ENCODE results near the gene SMG5. TPM values are rescaled to one million over a fixed set of nuclear protein-coding genes. Genes with fewer than 3 reads are reported as not detected.

SMG5 gene
- total RNA-seq, 1 donor from 2014 or later = 57.4 TPM

- H3K27me3 ChIP-seq (ENCODE audit: control insufficient read depth, insufficient read depth, low read length) = no peaks in the 10 kb centered on the region
- DNase-seq (ENCODE audit: low read depth) (peak; percentile 74), FAIRE-seq (no peak)
- H3K4me3 ChIP-seq (ENCODE audit: low read depth, low read length) = peak within 1 kb of the TSS; percentile 67
- TF ChIP-seq CTCF (IDR thresholded peaks at IDR 0.05; ENCODE audit: insufficient read depth, low read length, severe bottlenecking) = no peak
- peaks cover 19% of the 10 kb centered on the region for H3K36me3 ChIP-seq (ENCODE audit: control insufficient read depth, insufficient read depth, low read length)
Measured at GRCh38 chr1:156284112-156284511, 1.5 kb upstream of the SMG5 start, which contains the start of gene TMEM79. TMEM79 (plus strand) TSS chr1:156284325; CDS start chr1:156285227, 902 bp downstream.

GRCh38 chr1:156283521-156283920 lies 896 bp upstream of the SMG5 start:
- Histone ChIP-seq H3K4me3 (ENCODE audit: low read depth, low read length) (peak overlapping the region; percentile 67), H3K36me3 (ENCODE audit: control insufficient read depth, insufficient read depth, low read length) (peaks cover 18% of the 10 kb centered on the region), H3K27me3 (ENCODE audit: control insufficient read depth, insufficient read depth, low read length) (no peaks in the 10 kb centered on the region)
- FAIRE-seq = no peak
- no peak for TF ChIP-seq CTCF (IDR thresholded peaks at IDR 0.05; ENCODE audit: insufficient read depth, low read length, severe bottlenecking)
- DNase-seq (ENCODE audit: low read depth) = no peak

GRCh38 chr1:156281693-156282478 lies 739 bp downstream of the SMG5 start:
- no peak for TF ChIP-seq CTCF (IDR thresholded peaks at IDR 0.05; ENCODE audit: insufficient read depth, low read length, severe bottlenecking)
- no peaks in the 10 kb centered on the region for H3K27me3 ChIP-seq (ENCODE audit: control insufficient read depth, insufficient read depth, low read length)
- H3K4me3 ChIP-seq (ENCODE audit: low read depth, low read length) = peak overlapping the region; percentile 67
- DNase-seq (ENCODE audit: low read depth) (peak; percentile 61), FAIRE-seq (no peak)
- peaks cover 26% of the 10 kb centered on the region for H3K36me3 ChIP-seq (ENCODE audit: control insufficient read depth, insufficient read depth, low read length)

GRCh38 chr1:156281281-156281680 lies 1.3 kb downstream of the SMG5 start:
- no peak for DNase-seq (ENCODE audit: low read depth)
- no peak for TF ChIP-seq CTCF (IDR thresholded peaks at IDR 0.05; ENCODE audit: insufficient read depth, low read length, severe bottlenecking)
- no peak overlapping the region for H3K4me3 ChIP-seq (ENCODE audit: low read depth, low read length)
- H3K27me3 ChIP-seq (ENCODE audit: control insufficient read depth, insufficient read depth, low read length) = no peaks in the 10 kb centered on the region
- H3K36me3 ChIP-seq (ENCODE audit: control insufficient read depth, insufficient read depth, low read length) = peaks cover 25% of the 10 kb centered on the region
- FAIRE-seq = no peak

GRCh38 chr1:156279837-156280236 lies 2.8 kb downstream of the SMG5 start:
- DNase-seq (ENCODE audit: low read depth) = no peak
- Histone ChIP-seq H3K27me3 (ENCODE audit: control insufficient read depth, insufficient read depth, low read length) (no peaks in the 10 kb centered on the region), H3K36me3 (ENCODE audit: control insufficient read depth, insufficient read depth, low read length) (peaks cover 19% of the 10 kb centered on the region), H3K4me3 (ENCODE audit: low read depth, low read length) (no peak overlapping the region)
- no peak for FAIRE-seq
- no peak for TF ChIP-seq CTCF (IDR thresholded peaks at IDR 0.05; ENCODE audit: insufficient read depth, low read length, severe bottlenecking)
